SK-N-SH (cell line): ENCODE measurements around the gene FBXL7.

Experiments used
- CTCF ChIP-seq: fragments of 200-600 bp; sonication (generic); IDR thresholded peaks from 2 replicates; pipeline ENCODE4 v1.6.1; 2017; ENCODE audit warnings: antibody characterized with exemption, mild to moderate bottlenecking, moderate library complexity
- POLR2AphosphoS5 ChIP-seq: IDR thresholded peaks from 2 replicates; pipeline ENCODE4 v1.6.1; 2012; ENCODE audit warnings: low read depth, low read length
- SMC3 ChIP-seq: IDR thresholded peaks from 2 replicates; pipeline ENCODE4 v1.6.1; 2012; ENCODE audit warnings: low read depth, low read length, improper control_type of control experiment
- ZBTB33 ChIP-seq: IDR thresholded peaks from 2 replicates; pipeline ENCODE4 v1.4.0; 2012; ENCODE audit warnings: low read depth, borderline replicate concordance

- TF ChIP-seq POLR2AphosphoS5 (no peak), SMC3 (no peak), CTCF (no peak), ZBTB33 (no peak)
Measured at GRCh38 chr5:15727375-15727774, 227.4 kb downstream of the FBXL7 start.
